Endothelial cell of umbilical vein (primary cell): ENCODE measurements around the gene MROH2A.

Experiments used
- EZH2 ChIP-seq: IDR thresholded peaks from 2 replicates; pipeline ENCODE4 v1.6.1; 2012; ENCODE audit warnings: borderline replicate concordance, low read depth, mild to moderate bottlenecking, moderate library complexity, low read length, inconsistent platforms; ENCODE audit not compliant: severe bottlenecking
- POLR2A ChIP-seq: IDR thresholded peaks from 2 replicates; pipeline ENCODE4 v1.6.1; 2012; ENCODE audit warnings: low read depth, mild to moderate bottlenecking, control low read depth, low read length
- TF ChIP-seq, protein P1 (sequence below), 2 donors: IDR thresholded peaks; 1 replicate in 1 of 2; 2 replicates in 1 of 2; pipeline ENCODE4 v1.5.1; 2011; ENCODE audit warnings: low read length in 2 of 2, mild to moderate bottlenecking in 2 of 2, moderate library complexity in 2 of 2, control low read depth in 1 of 2, inconsistent platforms in 1 of 2, low read depth in 1 of 2; ENCODE audit not compliant: insufficient read depth in 1 of 2; ENCODE audit errors: extremely low read depth in 1 of 2
- TF ChIP-seq, protein P2 (sequence below): IDR thresholded peaks from 2 replicates; pipeline ENCODE4 v1.6.1; 2011; ENCODE audit not compliant: insufficient read depth, insufficient read length

DNA sequence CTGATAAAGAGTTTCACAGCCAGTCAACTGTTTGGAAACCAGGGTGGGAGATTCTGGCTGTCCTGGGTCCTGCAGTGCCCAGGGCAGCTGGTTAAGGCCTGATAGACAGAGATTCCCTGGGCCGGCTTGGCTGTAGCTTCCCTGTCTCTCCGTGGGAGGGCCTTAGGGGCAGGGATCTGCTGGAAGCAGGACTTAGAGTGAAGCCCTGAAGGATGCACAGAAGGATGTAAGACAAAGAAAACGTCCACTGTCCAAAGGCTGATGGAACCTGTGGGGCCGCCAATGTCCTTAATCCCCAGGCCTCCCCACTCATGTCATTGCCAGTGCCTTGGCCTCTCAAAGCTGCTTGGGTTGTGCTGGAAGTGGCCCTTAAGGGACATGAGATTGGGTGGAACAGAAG lies 33.0 kb downstream of the MROH2A start:
- TF ChIP-seq, protein P1, sequence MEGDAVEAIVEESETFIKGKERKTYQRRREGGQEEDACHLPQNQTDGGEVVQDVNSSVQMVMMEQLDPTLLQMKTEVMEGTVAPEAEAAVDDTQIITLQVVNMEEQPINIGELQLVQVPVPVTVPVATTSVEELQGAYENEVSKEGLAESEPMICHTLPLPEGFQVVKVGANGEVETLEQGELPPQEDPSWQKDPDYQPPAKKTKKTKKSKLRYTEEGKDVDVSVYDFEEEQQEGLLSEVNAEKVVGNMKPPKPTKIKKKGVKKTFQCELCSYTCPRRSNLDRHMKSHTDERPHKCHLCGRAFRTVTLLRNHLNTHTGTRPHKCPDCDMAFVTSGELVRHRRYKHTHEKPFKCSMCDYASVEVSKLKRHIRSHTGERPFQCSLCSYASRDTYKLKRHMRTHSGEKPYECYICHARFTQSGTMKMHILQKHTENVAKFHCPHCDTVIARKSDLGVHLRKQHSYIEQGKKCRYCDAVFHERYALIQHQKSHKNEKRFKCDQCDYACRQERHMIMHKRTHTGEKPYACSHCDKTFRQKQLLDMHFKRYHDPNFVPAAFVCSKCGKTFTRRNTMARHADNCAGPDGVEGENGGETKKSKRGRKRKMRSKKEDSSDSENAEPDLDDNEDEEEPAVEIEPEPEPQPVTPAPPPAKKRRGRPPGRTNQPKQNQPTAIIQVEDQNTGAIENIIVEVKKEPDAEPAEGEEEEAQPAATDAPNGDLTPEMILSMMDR (IDR thresholded peaks at IDR 0.05; ENCODE audit: extremely low read depth in 1 of 2, insufficient read depth in 1 of 2, low read depth in 1 of 2, low read length in 2 of 2), result no peak
- TF ChIP-seq, protein P2, sequence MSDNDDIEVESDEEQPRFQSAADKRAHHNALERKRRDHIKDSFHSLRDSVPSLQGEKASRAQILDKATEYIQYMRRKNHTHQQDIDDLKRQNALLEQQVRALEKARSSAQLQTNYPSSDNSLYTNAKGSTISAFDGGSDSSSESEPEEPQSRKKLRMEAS, result no peak
- no peak for TF ChIP-seq EZH2
- no peak for TF ChIP-seq POLR2A
